GM23338 (cell line): ENCODE data around the gene RNF13. TPM values are rescaled to one million over a fixed set of nuclear protein-coding genes. Genes with fewer than 3 reads are reported as not detected.

Source experiments
- ATAC-seq: fragments of 200-7000 bp; cut with Tn5 transposase; 3 replicates; pipeline ENCODE4 v1.9.1; 2020
- DNase-seq: peaks from one replicate; pipeline ENCODE4 v3.0.0-alpha.2; 2015; ENCODE audit warnings: low spot score
- H2AFZ ChIP-seq: fragments of 200-600 bp; sonication (generic); 2 replicates; pipeline ENCODE4 v1.8.0; 2016; ENCODE audit warnings: antibody characterized with exemption, mild to moderate bottlenecking, moderate library complexity
- H3F3A ChIP-seq: fragments of 200-600 bp; sonication (generic); replicated peaks from 2 replicates; pipeline ENCODE4 v1.8.0; 2017; ENCODE audit warnings: antibody characterized with exemption, mixed run types, low read depth
- H3K27ac ChIP-seq: fragments of 200-600 bp; sonication (generic); 2 replicates; pipeline ENCODE4 v1.6.1; 2016; ENCODE audit warnings: low read depth
- H3K27me3 ChIP-seq: fragments of 200-600 bp; sonication (generic); 2 replicates; pipeline ENCODE4 v1.8.0; 2016; ENCODE audit warnings: mild to moderate bottlenecking, mixed run types, moderate library complexity; ENCODE audit not compliant: insufficient read depth
- H3K36me3 ChIP-seq: fragments of 200-600 bp; sonication (generic); 2 replicates; pipeline ENCODE4 v1.8.0; 2016; ENCODE audit warnings: mild to moderate bottlenecking; ENCODE audit not compliant: insufficient read depth
- H3K4me1 ChIP-seq: fragments of 200-600 bp; sonication (generic); 2 replicates; pipeline ENCODE4 v1.8.0; 2016; ENCODE audit warnings: mild to moderate bottlenecking, moderate library complexity; ENCODE audit not compliant: insufficient read depth
- H3K4me2 ChIP-seq: fragments of 200-600 bp; sonication (generic); 2 replicates; pipeline ENCODE4 v1.7.1; 2017; ENCODE audit warnings: mixed run types
- H3K4me3 ChIP-seq: fragments of 200-600 bp; sonication (generic); 2 replicates; pipeline ENCODE4 v1.6.1; 2016; ENCODE audit warnings: mixed run types
- H3K79me2 ChIP-seq: fragments of 200-600 bp; sonication (generic); replicated peaks from 2 replicates; pipeline ENCODE4 v1.8.0; 2017; ENCODE audit warnings: mild to moderate bottlenecking; ENCODE audit not compliant: insufficient read depth
- H3K9me2 ChIP-seq: fragments of 200-600 bp; sonication (generic); 2 replicates; pipeline ENCODE4 v1.8.0; 2017; ENCODE audit not compliant: insufficient read depth
- H4K20me1 ChIP-seq: fragments of 200-600 bp; sonication (generic); replicated peaks from 2 replicates; pipeline ENCODE4 v1.8.0; 2017; ENCODE audit warnings: mild to moderate bottlenecking; ENCODE audit not compliant: insufficient read depth
- H3K27ac Mint-ChIP-seq: 2 replicates; pipeline ENCODE4 v1.8.0; 2020; ENCODE audit warnings: inconsistent platforms, mild to moderate bottlenecking, moderate library complexity, mixed read lengths
- H3K27me3 Mint-ChIP-seq: 3 replicates; pipeline ENCODE4 v1.8.0; 2022; ENCODE audit warnings: low read depth, mild to moderate bottlenecking, moderate library complexity, mixed read lengths, inconsistent platforms; ENCODE audit not compliant: insufficient read depth, poor library complexity
- H3K36me3 Mint-ChIP-seq: 3 replicates; pipeline ENCODE4 v1.8.0; 2021; ENCODE audit warnings: low read depth, mild to moderate bottlenecking, inconsistent platforms, moderate library complexity, mixed read lengths
- H3K4me1 Mint-ChIP-seq: 3 replicates; pipeline ENCODE4 v1.8.0; 2020; ENCODE audit warnings: mild to moderate bottlenecking, inconsistent platforms, mixed read lengths
- H3K4me3 Mint-ChIP-seq: 3 replicates; pipeline ENCODE4 v1.8.0; 2021; ENCODE audit warnings: moderate library complexity, mild to moderate bottlenecking, inconsistent platforms, mixed read lengths
- H3K9me3 Mint-ChIP-seq: 3 replicates; pipeline ENCODE4 v1.8.0; 2020; ENCODE audit warnings: moderate library complexity, mild to moderate bottlenecking, inconsistent platforms, mixed read lengths
- EZH2 ChIP-seq: fragments of 200-600 bp; sonication (generic); IDR thresholded peaks from one replicate; pipeline ENCODE4 v1.8.0; 2017; ENCODE audit warnings: antibody characterized with exemption, mild to moderate bottlenecking, low read depth; ENCODE audit not compliant: unreplicated experiment
- JUNB ChIP-seq: IDR thresholded peaks from one replicate; pipeline ENCODE4 v1.6.1; 2016; ENCODE audit warnings: antibody characterized with exemption; ENCODE audit not compliant: unreplicated experiment
- POLR2AphosphoS5 ChIP-seq: IDR thresholded peaks from 2 replicates; pipeline ENCODE4 v1.6.1; 2016; ENCODE audit warnings: antibody characterized with exemption, low read depth
- polyA plus RNA-seq: library from polyadenylated mRNA; unstranded; fragments of >200 nt; fragmentation: Nextera tagmentation; extraction: Ambion mirVana; gene quantifications from 2 replicates; pipeline ENCODE4 v1.2.1, GENCODE V29; 2016
- total RNA-seq: library from RNA; depleted of rRNA; stranded (reverse); fragments of >200 nt; shearing (Covaris generic); gene quantifications from 2 replicates; pipeline ENCODE4 v1.2.3, GENCODE V29; 2014
- TF ChIP-seq, protein P1 (sequence below): fragments of 250-450 bp; sonication (Bioruptor Pico); IDR thresholded peaks from 2 replicates; pipeline ENCODE4 v1.5.0; 2020; ENCODE audit warnings: mild to moderate bottlenecking, moderate library complexity
- TF ChIP-seq, protein P2 (sequence below): IDR thresholded peaks from 2 replicates; pipeline ENCODE4 v1.6.1; 2016; ENCODE audit warnings: antibody characterized with exemption

The RNF13 gene
- total and polyA plus RNA-seq, 2 experiments from 2014 or later: 46.3 to 101 TPM

- TF ChIP-seq, protein P1, sequence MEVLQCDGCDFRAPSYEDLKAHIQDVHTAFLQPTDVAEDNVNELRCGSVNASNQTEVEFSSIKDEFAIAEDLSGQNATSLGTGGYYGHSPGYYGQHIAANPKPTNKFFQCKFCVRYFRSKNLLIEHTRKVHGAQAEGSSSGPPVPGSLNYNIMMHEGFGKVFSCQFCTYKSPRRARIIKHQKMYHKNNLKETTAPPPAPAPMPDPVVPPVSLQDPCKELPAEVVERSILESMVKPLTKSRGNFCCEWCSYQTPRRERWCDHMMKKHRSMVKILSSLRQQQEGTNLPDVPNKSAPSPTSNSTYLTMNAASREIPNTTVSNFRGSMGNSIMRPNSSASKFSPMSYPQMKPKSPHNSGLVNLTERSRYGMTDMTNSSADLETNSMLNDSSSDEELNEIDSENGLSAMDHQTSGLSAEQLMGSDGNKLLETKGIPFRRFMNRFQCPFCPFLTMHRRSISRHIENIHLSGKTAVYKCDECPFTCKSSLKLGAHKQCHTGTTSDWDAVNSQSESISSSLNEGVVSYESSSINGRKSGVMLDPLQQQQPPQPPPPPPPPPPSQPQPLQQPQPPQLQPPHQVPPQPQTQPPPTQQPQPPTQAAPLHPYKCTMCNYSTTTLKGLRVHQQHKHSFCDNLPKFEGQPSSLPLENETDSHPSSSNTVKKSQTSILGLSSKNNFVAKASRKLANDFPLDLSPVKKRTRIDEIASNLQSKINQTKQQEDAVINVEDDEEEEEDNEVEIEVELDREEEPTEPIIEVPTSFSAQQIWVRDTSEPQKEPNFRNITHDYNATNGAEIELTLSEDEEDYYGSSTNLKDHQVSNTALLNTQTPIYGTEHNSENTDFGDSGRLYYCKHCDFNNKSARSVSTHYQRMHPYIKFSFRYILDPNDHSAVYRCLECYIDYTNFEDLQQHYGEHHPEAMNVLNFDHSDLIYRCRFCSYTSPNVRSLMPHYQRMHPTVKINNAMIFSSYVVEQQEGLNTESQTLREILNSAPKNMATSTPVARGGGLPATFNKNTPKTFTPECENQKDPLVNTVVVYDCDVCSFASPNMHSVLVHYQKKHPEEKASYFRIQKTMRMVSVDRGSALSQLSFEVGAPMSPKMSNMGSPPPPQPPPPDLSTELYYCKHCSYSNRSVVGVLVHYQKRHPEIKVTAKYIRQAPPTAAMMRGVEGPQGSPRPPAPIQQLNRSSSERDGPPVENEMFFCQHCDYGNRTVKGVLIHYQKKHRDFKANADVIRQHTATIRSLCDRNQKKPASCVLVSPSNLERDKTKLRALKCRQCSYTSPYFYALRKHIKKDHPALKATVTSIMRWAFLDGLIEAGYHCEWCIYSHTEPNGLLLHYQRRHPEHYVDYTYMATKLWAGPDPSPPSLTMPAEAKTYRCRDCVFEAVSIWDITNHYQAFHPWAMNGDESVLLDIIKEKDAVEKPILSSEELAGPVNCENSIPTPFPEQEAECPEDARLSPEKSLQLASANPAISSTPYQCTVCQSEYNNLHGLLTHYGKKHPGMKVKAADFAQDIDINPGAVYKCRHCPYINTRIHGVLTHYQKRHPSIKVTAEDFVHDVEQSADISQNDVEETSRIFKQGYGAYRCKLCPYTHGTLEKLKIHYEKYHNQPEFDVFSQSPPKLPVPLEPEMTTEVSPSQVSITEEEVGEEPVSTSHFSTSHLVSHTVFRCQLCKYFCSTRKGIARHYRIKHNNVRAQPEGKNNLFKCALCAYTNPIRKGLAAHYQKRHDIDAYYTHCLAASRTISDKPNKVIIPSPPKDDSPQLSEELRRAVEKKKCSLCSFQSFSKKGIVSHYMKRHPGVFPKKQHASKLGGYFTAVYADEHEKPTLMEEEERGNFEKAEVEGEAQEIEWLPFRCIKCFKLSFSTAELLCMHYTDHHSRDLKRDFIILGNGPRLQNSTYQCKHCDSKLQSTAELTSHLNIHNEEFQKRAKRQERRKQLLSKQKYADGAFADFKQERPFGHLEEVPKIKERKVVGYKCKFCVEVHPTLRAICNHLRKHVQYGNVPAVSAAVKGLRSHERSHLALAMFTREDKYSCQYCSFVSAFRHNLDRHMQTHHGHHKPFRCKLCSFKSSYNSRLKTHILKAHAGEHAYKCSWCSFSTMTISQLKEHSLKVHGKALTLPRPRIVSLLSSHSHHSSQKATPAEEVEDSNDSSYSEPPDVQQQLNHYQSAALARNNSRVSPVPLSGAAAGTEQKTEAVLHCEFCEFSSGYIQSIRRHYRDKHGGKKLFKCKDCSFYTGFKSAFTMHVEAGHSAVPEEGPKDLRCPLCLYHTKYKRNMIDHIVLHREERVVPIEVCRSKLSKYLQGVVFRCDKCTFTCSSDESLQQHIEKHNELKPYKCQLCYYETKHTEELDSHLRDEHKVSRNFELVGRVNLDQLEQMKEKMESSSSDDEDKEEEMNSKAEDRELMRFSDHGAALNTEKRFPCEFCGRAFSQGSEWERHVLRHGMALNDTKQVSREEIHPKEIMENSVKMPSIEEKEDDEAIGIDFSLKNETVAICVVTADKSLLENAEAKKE (CRISPR knock-in tag): no peak
These were observed 156.3 kb downstream of the RNF13 start (continued) for GRCh38 chr3:149969110-149969939.

GRCh38 chr3:149969940-149970715, 157.1 kb downstream of the RNF13 start:
- Histone ChIP-seq H3F3A (no peaks in the 10 kb centered on the region), H3K36me3 (peaks cover 3% of the 10 kb centered on the region; the same call in 1 of the 2 replicates), H4K20me1 (peaks cover 6% of the 10 kb centered on the region; the same call in 1 of the 2 replicates), H3K4me2 (peak overlapping the region; percentile 81), H3K4me3 (peak overlapping the region; percentile 64), H3K9me2 (no peaks in the 10 kb centered on the region), H3K27me3 (no peaks in the 10 kb centered on the region), H3K27ac (peak overlapping the region; percentile 96), H3K79me2 (peaks cover 67% of the 10 kb centered on the region), H3K4me1 (peaks cover 35% of the 10 kb centered on the region), H2AFZ (no peak overlapping the region)
- Mint-ChIP-seq H3K9me3 (no peaks in the 10 kb centered on the region; the same call in none of the 3 replicates), H3K36me3 (peaks cover 46% of the 10 kb centered on the region), H3K27ac (peak overlapping the region; percentile 99), H3K27me3 (peaks cover 16% of the 10 kb centered on the region), H3K4me1 (peaks cover 47% of the 10 kb centered on the region), H3K4me3 (peak overlapping the region; percentile 98)
- ATAC-seq (peak; percentile 52), DNase-seq (peak; percentile 77)
- TF ChIP-seq POLR2AphosphoS5: no peak
- TF ChIP-seq, protein P1 (CRISPR knock-in tag): no peak
- no peak for TF ChIP-seq EZH2
- TF ChIP-seq JUNB: no peak
- TF ChIP-seq, protein P2, sequence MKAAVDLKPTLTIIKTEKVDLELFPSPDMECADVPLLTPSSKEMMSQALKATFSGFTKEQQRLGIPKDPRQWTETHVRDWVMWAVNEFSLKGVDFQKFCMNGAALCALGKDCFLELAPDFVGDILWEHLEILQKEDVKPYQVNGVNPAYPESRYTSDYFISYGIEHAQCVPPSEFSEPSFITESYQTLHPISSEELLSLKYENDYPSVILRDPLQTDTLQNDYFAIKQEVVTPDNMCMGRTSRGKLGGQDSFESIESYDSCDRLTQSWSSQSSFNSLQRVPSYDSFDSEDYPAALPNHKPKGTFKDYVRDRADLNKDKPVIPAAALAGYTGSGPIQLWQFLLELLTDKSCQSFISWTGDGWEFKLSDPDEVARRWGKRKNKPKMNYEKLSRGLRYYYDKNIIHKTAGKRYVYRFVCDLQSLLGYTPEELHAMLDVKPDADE: no peak
